Left lung (tissue), 10 donors: Measurements from ENCODE around the gene TBC1D17. TPM values are rescaled to one million over a fixed set of nuclear protein-coding genes. Genes with fewer than 3 reads are reported as not detected.

Source experiments
- ATAC-seq: fragments of 200-7000 bp; cut with Tn5 transposase; one replicate; pipeline ENCODE4 v1.9.1; 2020; ENCODE audit warnings: moderate library complexity
- DNase-seq, 4 donors: peaks; one replicate each; pipeline ENCODE4 v3.0.0-alpha.2; 2013 to 2020
- H3K27ac ChIP-seq, 2 donors: fragments of 200-600 bp; sonication (generic) in 1 of 2; one replicate each; pipeline versions ENCODE4 v1.5.0 to v1.8.0; 2020 to 2021
- H3K27me3 ChIP-seq, 2 donors: fragments of 200-600 bp; sonication (generic) in 1 of 2; one replicate each; pipeline versions ENCODE4 v1.5.0 to v1.8.0; 2020 to 2021
- H3K36me3 ChIP-seq, 2 donors: fragments of 200-600 bp; sonication (generic) in 1 of 2; one replicate each; pipeline versions ENCODE4 v1.5.0 to v1.8.0; 2020 to 2021
- H3K4me1 ChIP-seq, 2 donors: fragments of 200-600 bp; one replicate each; pipeline ENCODE4 v1.8.0; 2021
- H3K4me3 ChIP-seq, 2 donors: fragments of 200-600 bp; sonication (generic) in 1 of 2; one replicate each; pipeline versions ENCODE4 v1.5.0 to v1.8.0; 2020 to 2021; ENCODE audit warnings: mild to moderate bottlenecking in 1 of 2
- H3K9me3 ChIP-seq, 2 donors: fragments of 200-600 bp; sonication (generic) in 1 of 2; one replicate each; pipeline versions ENCODE4 v1.5.0 to v1.8.0; 2020 to 2021
- CTCF ChIP-seq, 2 donors: fragments of 200-600 bp; sonication (generic) in 1 of 2; IDR thresholded peaks; one replicate each; pipeline versions ENCODE4 v1.5.0 to v1.8.0; 2021; ENCODE audit warnings: antibody characterized with exemption in 2 of 2
- intact Hi-C, 2 donors: fragments of 100-400 bp; cut with DNase I; formaldehyde crosslinking; loops; one replicate each; pipeline versions ENCODE4 v1.11.2 to v1.14.2; 2022
- polyA plus RNA-seq, 6 donors: library from polyadenylated mRNA; unstranded; fragments of 120-200 nt; gene quantifications; one replicate each; pipeline ENCODE4 v1.2.1, GENCODE V29; 2013; ENCODE audit not compliant: insufficient read length in 6 of 6
- total RNA-seq, 2 donors: library from RNA; stranded (reverse); fragmentation: NEBNext Ultra II Directional; extraction: Animal tissue kit (Norgen Biotek cat#: 25700); gene quantifications; one replicate each; pipeline ENCODE4 v1.2.1, GENCODE V29; 2021
- donor health status: DM: no; HTN: yes; CAD: no.
- donor health status: DM: no; HTN: no; CAD: no.

Gene TBC1D17
- total and polyA plus RNA-seq, 8 donors: 35.2 to 47.2 (median 45.0) TPM

GRCh38 chr19:49926515-49926914 lies 49.0 kb downstream of the TBC1D17 start:
- Histone ChIP-seq H3K36me3 (peaks cover 0 to 69% of the 10 kb centered on the region in 2 donors), H3K27me3 (no peaks in the 10 kb centered on the region), H3K9me3 (no peaks in the 10 kb centered on the region), H3K4me3 (no peak overlapping the region), H3K27ac (no peak overlapping the region), H3K4me1 (peaks cover 0 to 78% of the 10 kb centered on the region in 2 donors)
- no peak for TF ChIP-seq CTCF (IDR thresholded peaks at IDR 0.05)
- ATAC-seq: no peak
- peak in 1 of 4 donors; percentile 13 for DNase-seq
- intact Hi-C loops: no loop called here

- H3K4me3 ChIP-seq: peak overlapping the region in 1 of 2 donors; percentile 99
- intact Hi-C loops: no loop called here
- H3K9me3 ChIP-seq: no peaks in the 10 kb centered on the region
- H3K36me3 ChIP-seq: peaks cover 0 to 63% of the 10 kb centered on the region in 2 donors
- H3K27ac ChIP-seq: peak overlapping the region; percentile 93 to 95
- no peak for ATAC-seq
- DNase-seq: peak in 1 of 4 donors; percentile 10
- no peaks in the 10 kb centered on the region for H3K27me3 ChIP-seq
- TF ChIP-seq CTCF (IDR thresholded peaks at IDR 0.05): no peak
- peaks cover 0 to 70% of the 10 kb centered on the region in 2 donors for H3K4me1 ChIP-seq
These were observed 50.2 kb downstream of the TBC1D17 start for GRCh38 chr19:49927526-49928264.

GRCh38 chr19:49929121-49929610 lies 51.7 kb downstream of the TBC1D17 start, which contains the start of the genes ATF5 and NUP62:
ATF5 (plus strand) TSS chr19:49929205; CDS start chr19:49930851, 1,646 bp downstream.
NUP62 (minus strand) TSS chr19:49929504; CDS start chr19:49909807, 19,697 bp downstream.
- peak within 1 kb of the TSS; percentile 99 for H3K4me3 ChIP-seq
- no peak for TF ChIP-seq CTCF (IDR thresholded peaks at IDR 0.05)
- H3K27me3 ChIP-seq: no peaks in the 10 kb centered on the region
- H3K4me1 ChIP-seq: peaks cover 0 to 56% of the 10 kb centered on the region in 2 donors
- no peaks in the 10 kb centered on the region for H3K9me3 ChIP-seq
- peak within 1 kb of the TSS; percentile 93 to 95 for H3K27ac ChIP-seq
- intact Hi-C loops: no loop called here
- H3K36me3 ChIP-seq: peaks cover 0 to 54% of the 10 kb centered on the region in 2 donors
- peak; percentile 76 for ATAC-seq
- DNase-seq: peak in 3 of 4 donors; percentile 90 to 96 (median 95)

GRCh38 chr19:49929611-49930482 lies 52.3 kb downstream of the TBC1D17 start:
- H3K36me3 ChIP-seq: peaks cover 0 to 47% of the 10 kb centered on the region in 2 donors
- intact Hi-C loops: loop anchor here in 1 of 2 donors (10.0 kb wide), 1 partner anchor 55 kb away; no protein-coding TSS in a partner anchor
- TF ChIP-seq CTCF (IDR thresholded peaks at IDR 0.05): no peak
- H3K4me3 ChIP-seq: peak overlapping the region; percentile 99
- peaks cover 0 to 49% of the 10 kb centered on the region in 2 donors for H3K4me1 ChIP-seq
- peak; percentile 92 to 94 (median 92) for DNase-seq
- H3K9me3 ChIP-seq: no peaks in the 10 kb centered on the region
- peak overlapping the region; percentile 93 to 95 for H3K27ac ChIP-seq
- peak; percentile 91 for ATAC-seq
- H3K27me3 ChIP-seq: no peaks in the 10 kb centered on the region
